Tibial nerve (tissue), 4 donors: ENCODE data around the gene TRMT1.

ENCODE experiments used
- CTCF ChIP-seq, 5 experiments: fragments of 200-600 bp in 3 of 5; fragments of 450-650 bp in 2 of 5; sonication (generic) in 3 of 5; IDR thresholded peaks; one replicate each; pipeline ENCODE4 v1.5.1; 2016 to 2019; ENCODE audit warnings: antibody characterized with exemption in 5 of 5, mild to moderate bottlenecking in 3 of 5, moderate library complexity in 2 of 5
- EP300 ChIP-seq, 2 donors: sonication (generic); formaldehyde crosslinking; IDR thresholded peaks; one replicate each; pipeline ENCODE4 v1.6.1; 2017; ENCODE audit warnings: antibody characterized with exemption in 2 of 2, mild to moderate bottlenecking in 1 of 2

- TF ChIP-seq CTCF (IDR thresholded peaks at IDR 0.05): peak in 1 of 5 experiments; percentile 21
- peak in 1 of 2 donors; percentile 39 for TF ChIP-seq EP300 (IDR thresholded peaks at IDR 0.05)
Measured at GRCh38 chr19:13058951-13059660, 57.4 kb downstream of the TRMT1 start.
